OCI-LY7 (cell line): ENCODE measurements around the gene HES2.
"Not testable (repeated sequence)": the region's sequence is repeated elsewhere in the genome, so short reads cannot be mapped to it uniquely, and the experiment has no call there.

Experiments
- CTCF ChIP-seq: fragments of 200-600 bp; sonication (generic); conservative IDR thresholded peaks from 2 replicates; pipeline ENCODE4 v1.5.1; 2014; ENCODE audit warnings: mild to moderate bottlenecking, antibody characterized with exemption, low read length, moderate library complexity, mixed read lengths
- EZH2phosphoT487 ChIP-seq: fragments of 200-600 bp; sonication (generic); IDR thresholded peaks from 2 replicates; pipeline ENCODE4 v1.6.1; 2018; ENCODE audit warnings: low read depth, borderline replicate concordance, mild to moderate bottlenecking, mixed run types, antibody characterized with exemption, low read length, moderate library complexity, mixed read lengths

- TF ChIP-seq CTCF, EZH2phosphoT487: not testable (repeated sequence)
Observed at GRCh38 chr1:6436277-6436676, 16.6 kb upstream of the HES2 start.
